A673 (cell line): Measurements from ENCODE around the gene CTNNBL1.

Experiments used
- CTCF ChIP-seq: fragments of 300-800, 200-600 bp; sonication (generic); conservative IDR thresholded peaks from 2 replicates; pipeline ENCODE4 v1.5.1; 2017; ENCODE audit warnings: low read depth, mild to moderate bottlenecking, antibody characterized with exemption, low read length, moderate library complexity, mixed read lengths
- EZH2 ChIP-seq: fragments of 200-600 bp; sonication (generic); IDR thresholded peaks from 2 replicates; pipeline ENCODE4 v1.6.1; 2017; ENCODE audit warnings: borderline replicate concordance, low read depth, mild to moderate bottlenecking, mixed read lengths, antibody characterized with exemption, low read length; ENCODE audit not compliant: poor library complexity, severe bottlenecking

- no peak for TF ChIP-seq CTCF
- TF ChIP-seq EZH2: no peak
Measured at GRCh38 chr20:37789408-37789807, 95.6 kb downstream of the CTNNBL1 start.
